ENCODE data around the gene NUDC. TPM values are rescaled to one million over a fixed set of nuclear protein-coding genes. Genes with fewer than 3 reads are reported as not detected.

Gene NUDC
- total and polyA plus RNA-seq, 9 of the 15 experiments (the other 6 are each of a cell fraction or from before 2014, with no cell fraction given): 9.8 to 234 (median 149) TPM

DNA sequence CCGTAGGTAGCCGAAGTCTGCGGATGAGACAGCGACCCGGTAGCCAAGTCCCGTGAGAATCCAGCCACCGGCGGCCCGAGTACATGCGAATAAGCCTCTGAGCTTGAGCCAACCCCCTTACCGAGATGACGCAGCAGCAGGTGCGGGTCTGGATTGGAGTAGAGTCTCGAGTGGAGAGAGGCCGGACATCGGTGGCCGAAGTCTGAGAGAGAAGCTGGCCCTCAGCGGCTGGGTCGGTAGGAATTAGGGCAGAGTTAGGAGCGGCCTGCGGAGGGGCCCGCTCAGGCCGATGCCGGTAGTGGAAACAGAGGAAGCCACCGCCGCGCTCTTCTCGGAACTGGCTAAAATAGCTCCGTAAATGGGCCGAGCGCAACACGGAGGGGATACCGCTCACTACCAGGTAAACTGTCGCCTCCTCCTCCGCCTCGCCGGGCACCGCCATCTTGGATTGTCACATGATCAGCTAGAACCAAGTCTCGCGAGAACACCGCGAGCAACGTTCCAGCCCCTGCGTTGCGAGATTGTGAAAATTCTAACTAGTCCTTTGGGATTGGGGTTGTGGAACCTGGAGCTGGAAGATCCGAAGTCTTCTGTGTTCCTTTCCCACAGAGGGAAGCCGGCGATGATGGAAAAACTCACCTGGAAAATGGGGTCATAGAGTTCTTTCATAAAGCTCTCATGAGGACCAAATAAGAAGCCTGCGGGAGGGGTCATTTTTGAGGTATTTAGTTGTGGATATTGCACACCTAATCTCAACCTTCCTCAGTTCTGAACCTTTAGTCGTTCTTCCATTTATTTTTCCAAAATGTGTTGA is 21.3 kb upstream of the NUDC start, which contains the start of gene GPATCH3 (continued):
- TF ChIP-seq RUNX1 (IDR thresholded peaks at IDR 0.05; ENCODE audit: low read depth) (0 out of 2 replicates have a peak, but pooled peaks have one; percentile 55), CREB3L1 (IDR thresholded peaks at IDR 0.05; ENCODE audit: borderline replicate concordance, low read depth) (peak; percentile 94), ATF7 (IDR thresholded peaks at IDR 0.05) (peak; percentile 74), FOXO4 (CRISPR knock-in tag; IDR thresholded peaks at IDR 0.05) (no peak), ZNF79 (CRISPR knock-in tag; IDR thresholded peaks at IDR 0.05; ENCODE audit: low read depth) (0 out of 2 replicates have a peak, but pooled peaks have one; percentile 20), PTRF (tag; IDR thresholded peaks at IDR 0.05) (no peak), MYNN (IDR thresholded peaks at IDR 0.05) (no peak), MYNN (CRISPR knock-in tag; IDR thresholded peaks at IDR 0.05) (no peak), CEBPG (CRISPR knock-in tag; IDR thresholded peaks at IDR 0.05) (peak; percentile 49; the same call in 1 of the 2 replicates), CEBPG (tag; conservative IDR thresholded peaks at IDR 0.05 in 1 of 2, IDR thresholded peaks at IDR 0.05 in 1 of 2) (peak; percentile 48 to 71; a peak in 3 of 4 replicates), MEF2D (tag; conservative IDR thresholded peaks at IDR 0.05; ENCODE audit: low read depth) (no peak), CBX2 (IDR thresholded peaks at IDR 0.05; ENCODE audit: insufficient read depth, low read length, poor library complexity, severe bottlenecking) (no peak), DMBX1 (CRISPR knock-in tag; IDR thresholded peaks at IDR 0.05; ENCODE audit: borderline replicate concordance) (0 out of 2 replicates have a peak, but pooled peaks have one; percentile 49), ZBTB5 (IDR thresholded peaks at IDR 0.05) (no peak), NFE2L1 (tag; IDR thresholded peaks at IDR 0.05; ENCODE audit: borderline replicate concordance, low read depth) (no peak), NFYB (IDR thresholded peaks at IDR 0.05; ENCODE audit: extremely low read depth, insufficient read length) (no peak), SMC3 (conservative IDR thresholded peaks at IDR 0.05; ENCODE audit: insufficient read depth, low read depth, low read length) (no peak), BRD4 (IDR thresholded peaks at IDR 0.05) (peak; percentile 71; the same call in 1 of the 2 replicates), MAFF (IDR thresholded peaks at IDR 0.05; ENCODE audit: low read length) (peak; percentile 76; the same call in 1 of the 2 replicates), HDAC3 (IDR thresholded peaks at IDR 0.05; ENCODE audit: borderline replicate concordance, partially characterized antibody) (peak; percentile 79), RFX5 (IDR thresholded peaks at IDR 0.05; ENCODE audit: low read depth, low read length) (no peak), U2AF2 (optimal IDR thresholded peaks at IDR 0.05; ENCODE audit: low read depth, low read length) (no peak)
